ENCODE data around the gene ACBD3. TPM values are rescaled to one million over a fixed set of nuclear protein-coding genes. Genes with fewer than 3 reads are reported as not detected.
A peak's percentile ranks its signal among the peaks of the same experiment; 100 is the strongest.

Gene ACBD3
- total and polyA plus RNA-seq, 2 of the 8 experiments (the other 6 are each of a cell fraction or from before 2014, with no cell fraction given) = 8.4 to 29.4 TPM

GRCh38 chr1:226222686-226223085 lies 36.1 kb upstream of the ACBD3 start:
- Histone ChIP-seq H3K9me3 (ENCODE audit: insufficient read depth in 2 of 2, low read depth in 1 of 2, low read length in 1 of 2) (no peaks in the 10 kb centered on the region), H3K14ac (ENCODE audit: insufficient read length) (no peak overlapping the region), H2BK20ac (ENCODE audit: low read length) (no peak overlapping the region), H2BK5ac (ENCODE audit: low read depth, low read length) (no peak overlapping the region), H4K8ac (ENCODE audit: extremely low read depth, insufficient read depth, low read length) (no peak overlapping the region), H3K4ac (replicated peaks; ENCODE audit: insufficient read length, low read depth, low read length) (no peak overlapping the region), H2BK12ac (ENCODE audit: low read depth, low read length) (no peak overlapping the region), H2BK120ac (replicated peaks; ENCODE audit: low read depth, low read length) (no peak overlapping the region), H3K27me3 (replicated peaks in 1 of 4; ENCODE audit: control insufficient read depth in 3 of 4, extremely low read depth in 1 of 4, insufficient read depth in 3 of 4, low read length in 3 of 4) (peaks cover 0 to 23% (median 18%) of the 10 kb centered on the region in 4 experiments; a peak in 6 of 7 replicates), H2AK5ac (ENCODE audit: low read depth, low read length) (no peak overlapping the region), H3K79me1 (ENCODE audit: low read depth, low read length) (no peaks in the 10 kb centered on the region), H3K79me2 (ENCODE audit: control insufficient read depth in 1 of 2, insufficient read depth in 2 of 2, low read length in 2 of 2) (no peaks in the 10 kb centered on the region), H3K36me3 (ENCODE audit: control insufficient read depth in 2 of 4, insufficient read depth in 4 of 4, low read length in 3 of 4) (no peaks in the 10 kb centered on the region), H3K4me2 (ENCODE audit: insufficient read depth in 1 of 2, low read depth in 2 of 2, low read length in 2 of 2) (peak overlapping the region; percentile 55 to 70; a peak in 2 of 4 replicates), H3K23ac (ENCODE audit: insufficient read length) (no peak overlapping the region), H3K9ac (replicated peaks in 1 of 4; ENCODE audit: extremely low read depth in 1 of 4, low read depth in 3 of 4, low read length in 3 of 4) (no peak overlapping the region), H3K4me3 (ENCODE audit: extremely low read depth in 1 of 4, insufficient read depth in 2 of 4, low read depth in 3 of 4, low read length in 4 of 4) (peak overlapping the region in 1 of 4 experiments; percentile 69; a peak in 4 of 8 replicates), H4K20me1 (replicated peaks in 1 of 2; ENCODE audit: control insufficient read depth in 1 of 2, insufficient read depth in 2 of 2, low read length in 2 of 2) (no peaks in the 10 kb centered on the region), H4K5ac (ENCODE audit: insufficient read length, low read depth, low read length) (no peak overlapping the region), H3K23me2 (ENCODE audit: low read depth, low read length) (peaks cover 6% of the 10 kb centered on the region; the same call in 1 of the 2 replicates), H3K18ac (ENCODE audit: extremely low read depth, low read length) (no peak overlapping the region), H2BK15ac (ENCODE audit: low read length) (no peak overlapping the region), H3K27ac (ENCODE audit: low read depth, low read length) (no peak overlapping the region), H3K56ac (replicated peaks; ENCODE audit: insufficient read length, low read depth, low read length) (no peak overlapping the region), H3K4me1 (replicated peaks in 1 of 4; ENCODE audit: control insufficient read depth in 3 of 4, insufficient read depth in 4 of 4, low read length in 3 of 4) (peaks cover 0 to 7% (median 0%) of the 10 kb centered on the region in 4 experiments; a peak in 3 of 7 replicates), H2AFZ (ENCODE audit: low read length) (no peak overlapping the region), H4K91ac (replicated peaks; ENCODE audit: insufficient read length, low read length) (no peak overlapping the region)
- FAIRE-seq (no peak), DNase-seq (ENCODE audit: low read depth in 1 of 2, low spot score in 2 of 2) (no peak)
- ChIA-PET CTCF (ENCODE audit: partially characterized antibody) (interaction anchor here (1.0 to 10.5 kb wide), 5 partner anchors 11 to 111 kb away, joined by 4 to 103 read pairs (median 5); no protein-coding TSS in a partner anchor), POLR2A (ENCODE audit: partially characterized antibody) (interaction anchor here (1.1 to 1.6 kb wide), 3 partner anchors 20 to 165 kb away, joined by 3 to 4 read pairs (median 4); no protein-coding TSS in a partner anchor)
- 93% methylated on average over 10 of the region's 10 CpGs; no CpG with 5 or more reads in 1 of the 2 experiments for WGBS, 2 experiments (ENCODE audit: extremely low coverage in 1 of 2, insufficient coverage in 1 of 2, insufficient read length in 1 of 2, insufficient replicate concordance in 2 of 2, low coverage in 1 of 2, low lambda C conversion rate in 2 of 2, missing lambda C conversion rate in 1 of 2)
- no peak for TF ChIP-seq SP2 (IDR thresholded peaks at IDR 0.05; ENCODE audit: low read length)
- no peak for TF ChIP-seq SP1 (IDR thresholded peaks at IDR 0.05; ENCODE audit: low read depth, low read length)
- TF ChIP-seq BACH1 (IDR thresholded peaks at IDR 0.05; ENCODE audit: low read length) = no peak
- no peak for TF ChIP-seq CBX5 (IDR thresholded peaks at IDR 0.05; ENCODE audit: low read depth, low read length)
- no peak for TF ChIP-seq CTCF (IDR thresholded peaks at IDR 0.05; ENCODE audit: control extremely low read depth in 1 of 3, insufficient read depth in 1 of 3, low read depth in 1 of 3, low read length in 3 of 3)
- TF ChIP-seq SIRT6 (IDR thresholded peaks at IDR 0.05; ENCODE audit: low read length) = no peak
- TF ChIP-seq ATF2 (IDR thresholded peaks at IDR 0.05; ENCODE audit: low read length) = no peak
- no peak for TF ChIP-seq JUND (IDR thresholded peaks at IDR 0.05; ENCODE audit: low read length)
- no peak for TF ChIP-seq TAF1 (IDR thresholded peaks at IDR 0.05; ENCODE audit: low read depth, low read length)
- no peak for TF ChIP-seq EP300 (IDR thresholded peaks at IDR 0.05; ENCODE audit: borderline replicate concordance in 1 of 2, low read depth in 2 of 2, low read length in 2 of 2)
